Endothelial cell of umbilical vein (primary cell): ENCODE results near the gene L1CAM. TPM values are rescaled to one million over a fixed set of nuclear protein-coding genes. Genes with fewer than 3 reads are reported as not detected.

Experiments used
- BruUV-seq: library from RNA; stranded (reverse); fragments of 400-500 nt; replicated peaks from 2 replicates; lab custom pipeline; 2021; lab: Mats Ljungman, UMichigan
- CTCF ChIA-PET: fragments of 300-600, 350-600 bp; sonication (Branson Sonifier 250); formaldehyde crosslinking; loops from one replicate; lab custom pipeline; 2021; ENCODE audit warnings: antibody characterized with exemption, inconsistent platforms; lab: Charles Lee
- POLR2A ChIA-PET: fragments of 300-600, 350-600 bp; sonication (Branson Sonifier 250); formaldehyde crosslinking; loops from one replicate; lab custom pipeline; 2021; ENCODE audit warnings: antibody characterized with exemption, inconsistent platforms; lab: Charles Lee
- DNase-seq: peaks from one replicate; pipeline ENCODE4 v3.0.0-alpha.2; 2011; ENCODE audit warnings: low read depth, low spot score
- FAIRE-seq: peaks from 2 replicates; lab custom pipeline; 2011; peaks lifted over from hg19 to GRCh38; lab: Jason Lieb, UNC
- H2AFZ ChIP-seq: 2 replicates; pipeline ENCODE4 v1.6.0; 2012; ENCODE audit warnings: low read depth, low read length, control low read depth, inconsistent platforms
- H3K27ac ChIP-seq: 2 replicates; pipeline ENCODE4 v1.5.1; 2011; ENCODE audit warnings: low read depth, mild to moderate bottlenecking, control low read depth, low read length, moderate library complexity; ENCODE audit not compliant: insufficient read depth
- H3K27me3 ChIP-seq, 2 experiments: 2 replicates each; pipeline versions ENCODE4 v1.6.0 to v1.6.1; 2011; ENCODE audit warnings: low read length in 2 of 2, mixed read lengths in 1 of 2; ENCODE audit not compliant: control insufficient read depth in 2 of 2, insufficient read depth in 2 of 2
- H3K36me3 ChIP-seq, 2 experiments: 2 replicates in 1 of 2; 3 replicates in 1 of 2; pipeline ENCODE4 v1.5.1; 2011; ENCODE audit warnings: low read length in 2 of 2, mild to moderate bottlenecking in 1 of 2, moderate library complexity in 1 of 2; ENCODE audit not compliant: control insufficient read depth in 2 of 2, insufficient read depth in 2 of 2; ENCODE audit errors: extremely low read depth in 1 of 2
- H3K4me1 ChIP-seq: 3 replicates; pipeline ENCODE4 v1.5.1; 2011; ENCODE audit warnings: mild to moderate bottlenecking, low read length; ENCODE audit not compliant: control insufficient read depth, insufficient read depth; ENCODE audit errors: extremely low read depth
- H3K4me2 ChIP-seq: 2 replicates; pipeline ENCODE4 v1.6.1; 2011; ENCODE audit warnings: low read length, control low read depth, mixed read lengths; ENCODE audit not compliant: insufficient read depth
- H3K4me3 ChIP-seq, 3 experiments: fragments of 200-600 bp in 1 of 3; sonication (generic), shearing (Covaris generic) in 1 of 3; replicated peaks in 1 of 3; 2 replicates each; pipeline ENCODE4 v1.5.1; 2011 to 2016; ENCODE audit warnings: control low read depth in 3 of 3, low read length in 3 of 3, mild to moderate bottlenecking in 2 of 3, inconsistent platforms in 1 of 3, low read depth in 1 of 3, moderate library complexity in 1 of 3; ENCODE audit not compliant: insufficient read depth in 1 of 3
- H3K79me2 ChIP-seq: 2 replicates; pipeline ENCODE4 v1.6.0; 2012; ENCODE audit warnings: low read length, inconsistent platforms; ENCODE audit not compliant: control insufficient read depth, insufficient read depth
- H3K9ac ChIP-seq: replicated peaks from 2 replicates; pipeline ENCODE3; 2011; ENCODE audit warnings: low read length, control low read depth; ENCODE audit not compliant: insufficient read depth; ENCODE audit errors: extremely low read depth
- H3K9me1 ChIP-seq: replicated peaks from 3 replicates; pipeline ENCODE4 v1.6.0; 2011; ENCODE audit warnings: mild to moderate bottlenecking, low read length; ENCODE audit not compliant: control insufficient read depth, insufficient read depth; ENCODE audit errors: extremely low read depth
- H3K9me3 ChIP-seq: replicated peaks from 2 replicates; pipeline ENCODE4 v1.5.1; 2012; ENCODE audit warnings: low read length, inconsistent platforms; ENCODE audit not compliant: control insufficient read depth, insufficient read depth
- H4K20me1 ChIP-seq: replicated peaks from 2 replicates; pipeline ENCODE3; 2011; ENCODE audit warnings: mild to moderate bottlenecking, low read length; ENCODE audit not compliant: control insufficient read depth, insufficient read depth; ENCODE audit errors: extremely low read depth
- CTCF ChIP-seq, 2 donors: IDR thresholded peaks; 1 replicate in 1 of 2; 2 replicates in 1 of 2; pipeline ENCODE4 v1.5.1; 2011; ENCODE audit warnings: low read length in 2 of 2, mild to moderate bottlenecking in 2 of 2, moderate library complexity in 2 of 2, control low read depth in 1 of 2, inconsistent platforms in 1 of 2, low read depth in 1 of 2; ENCODE audit not compliant: insufficient read depth in 1 of 2; ENCODE audit errors: extremely low read depth in 1 of 2
- EZH2 ChIP-seq: IDR thresholded peaks from 2 replicates; pipeline ENCODE4 v1.6.1; 2012; ENCODE audit warnings: borderline replicate concordance, low read depth, mild to moderate bottlenecking, moderate library complexity, low read length, inconsistent platforms; ENCODE audit not compliant: severe bottlenecking
- FOS ChIP-seq: IDR thresholded peaks from 2 replicates; pipeline ENCODE4 v1.6.1; 2011; ENCODE audit warnings: mild to moderate bottlenecking, low read length, moderate library complexity, borderline replicate concordance; ENCODE audit not compliant: insufficient read depth
- GATA2 ChIP-seq: IDR thresholded peaks from 2 replicates; pipeline ENCODE4 v1.7.0; 2011; ENCODE audit warnings: low read depth, mild to moderate bottlenecking, moderate library complexity, mixed read lengths, low read length; ENCODE audit not compliant: insufficient read length, insufficient read depth
- JUN ChIP-seq: IDR thresholded peaks from 2 replicates; pipeline ENCODE4 v1.6.1; 2011; ENCODE audit warnings: borderline replicate concordance, low read depth; ENCODE audit not compliant: insufficient read length, insufficient read depth
- MAX ChIP-seq: IDR thresholded peaks from 2 replicates; pipeline ENCODE4 v1.6.1; 2011; ENCODE audit not compliant: insufficient read depth, insufficient read length
- MYC ChIP-seq: IDR thresholded peaks from one replicate; pipeline ENCODE4 v1.6.1; 2011; ENCODE audit warnings: mild to moderate bottlenecking, low read depth, low read length
- POLR2A ChIP-seq: IDR thresholded peaks from 2 replicates; pipeline ENCODE4 v1.6.1; 2012; ENCODE audit warnings: low read depth, mild to moderate bottlenecking, control low read depth, low read length
- POLR2AphosphoS5 ChIP-seq: IDR thresholded peaks from 2 replicates; pipeline ENCODE4 v1.6.1; 2012; ENCODE audit warnings: low read depth, mild to moderate bottlenecking, control low read depth, low read length, moderate library complexity; ENCODE audit not compliant: insufficient read depth
- dilution Hi-C: fragments of 300-500 bp; cut with MboI; formaldehyde crosslinking; loops from one replicate; pipeline ENCODE4 v1.15.0; 2019; ENCODE audit warnings: low sequenced_read_pairs; ENCODE audit not compliant: extremely low pct_ligation_motif_present
- intact Hi-C: fragments of 100-400 bp; cut with micrococcal nuclease; formaldehyde crosslinking; loops from one replicate; pipeline ENCODE4 v1.10.0; 2022
- polyA plus RNA-seq, 4 experiments: library from polyadenylated mRNA; depleted of rRNA in 3 of 4; stranded (reverse) in 3 of 4; unstranded in 1 of 4; fragments of >200 nt; gene quantifications; 2 replicates each; pipeline versions ENCODE4 v1.2.1 to v1.2.3, GENCODE V29; 2011 to 2012; ENCODE audit warnings: missing spikeins in 1 of 4
- total RNA-seq: library from RNA; stranded (reverse); gene quantifications from 2 replicates; pipeline ENCODE4 v1.2.3, GENCODE V29; 2021

L1CAM gene
- total and polyA plus RNA-seq, 2 donors (not counting 3 experiments of a cell fraction or from before 2014, with no cell fraction given), result 0.01 TPM; not detected in 1

- Histone ChIP-seq H3K9me3 (no peaks in the 10 kb centered on the region), H3K36me3 (peaks cover 0 to 14% of the 10 kb centered on the region in 2 experiments), H3K4me1 (peaks cover 11% of the 10 kb centered on the region), H3K4me3 (no peak overlapping the region), H2AFZ (no peak overlapping the region), H3K9me1 (no peaks in the 10 kb centered on the region), H3K27ac (no peak overlapping the region), H3K27me3 (no peaks in the 10 kb centered on the region), H3K79me2 (peaks cover 28% of the 10 kb centered on the region), H4K20me1 (no peaks in the 10 kb centered on the region), H3K9ac (no peak overlapping the region), H3K4me2 (no peak overlapping the region)
- TF ChIP-seq CTCF (IDR thresholded peaks at IDR 0.05; ENCODE audit: extremely low read depth in 1 of 2, insufficient read depth in 1 of 2, low read depth in 1 of 2, low read length in 2 of 2) (no peak), MYC (no peak), POLR2A (no peak), GATA2 (no peak), MAX (no peak), JUN (no peak), POLR2AphosphoS5 (no peak), EZH2 (no peak), FOS (no peak)
- dilution Hi-C loops, result no loop called here
- DNase-seq (no peak), FAIRE-seq (no peak)
- ChIA-PET POLR2A (no interaction called here), CTCF (interaction anchor here (3.4 to 3.5 kb wide), 2 partner anchors 9 to 16 kb away, joined by 29 to 30 read pairs; no protein-coding TSS in a partner anchor)
- no TSS peak for BruUV-seq
- intact Hi-C loops, result no loop called here
Measured at GRCh38 chrX:153932220-153932915, 46.4 kb upstream of the L1CAM start.
